Stimulated activated CD4-positive, alpha-beta T cell treated with anti-CD3 and anti-CD28 coated beads, TNF-alpha, amount 100 ng/mL, for 4 hours (primary cell): ENCODE results near the gene SMPX.

Experiments used
- DNase-seq, 3 experiments: peaks; one replicate each; pipeline ENCODE4 v3.0.0-alpha.2; 2020; ENCODE audit warnings: low read depth in 3 of 3

SMPX gene

GRCh38 chrX:21711848-21712197 is 46.1 kb downstream of the SMPX start:
- DNase-seq, result no peak

GRCh38 chrX:21711129-21711847 is 46.6 kb downstream of the SMPX start:
- DNase-seq, result no peak

DNA sequence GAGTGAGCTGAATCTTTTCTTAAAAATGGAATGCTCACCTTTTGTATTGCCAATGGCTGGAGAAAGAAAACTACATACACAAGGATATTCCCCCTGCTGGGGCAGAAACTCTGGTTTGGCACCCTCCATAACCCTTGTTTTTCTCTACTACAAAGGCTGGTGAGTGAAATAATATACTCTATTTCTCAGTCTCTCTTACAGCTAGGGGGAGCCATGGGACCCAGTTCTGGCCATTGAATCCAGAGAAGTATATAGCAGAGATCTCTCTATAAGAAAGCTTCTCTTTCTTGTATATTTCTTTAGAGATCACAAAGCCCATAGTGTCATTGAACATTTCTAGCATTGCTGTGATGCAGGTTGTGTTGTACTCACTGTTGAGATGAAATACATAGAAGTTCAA is 49.8 kb downstream of the SMPX start:
- no peak for DNase-seq

DNA sequence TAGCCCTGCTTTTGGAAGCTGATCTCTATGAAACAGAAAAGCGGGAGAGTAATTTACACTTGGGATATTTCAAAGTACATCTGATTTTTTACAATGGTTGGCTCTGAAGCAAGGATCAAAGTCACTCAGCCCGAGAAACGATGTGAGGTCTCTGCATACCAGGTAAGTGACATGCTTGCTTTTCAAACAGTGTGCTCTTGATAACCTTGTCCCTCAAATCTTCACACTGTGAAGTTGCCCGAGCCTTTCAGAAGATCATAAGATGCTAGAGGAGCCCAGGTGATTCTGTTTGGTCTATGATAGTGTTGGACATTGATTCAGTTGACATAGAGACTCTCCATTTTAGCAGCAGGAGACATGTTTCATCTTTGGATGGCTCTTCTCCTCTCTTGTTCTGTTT is 52.7 kb downstream of the SMPX start:
- DNase-seq, result no peak

DNA sequence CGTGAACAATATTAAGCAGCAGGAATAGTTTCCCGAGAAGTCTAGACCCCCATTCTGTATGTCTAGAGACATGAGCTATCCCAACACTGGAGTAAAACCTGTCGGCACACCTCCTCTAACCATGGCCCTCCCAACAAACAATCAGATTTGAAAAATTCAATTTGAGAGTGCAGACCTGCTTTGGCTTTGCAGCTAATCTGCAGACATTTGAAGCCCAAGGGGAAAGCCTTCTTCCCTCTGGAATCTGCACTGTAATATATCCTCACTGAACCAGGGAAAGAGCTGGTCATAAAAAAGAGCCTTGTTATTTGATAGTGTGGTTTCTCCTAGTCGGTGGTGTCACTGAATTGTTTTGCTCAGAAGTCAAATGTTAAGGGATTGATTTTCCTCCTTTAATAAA is 55.2 kb downstream of the SMPX start:
- DNase-seq, result no peak

DNA sequence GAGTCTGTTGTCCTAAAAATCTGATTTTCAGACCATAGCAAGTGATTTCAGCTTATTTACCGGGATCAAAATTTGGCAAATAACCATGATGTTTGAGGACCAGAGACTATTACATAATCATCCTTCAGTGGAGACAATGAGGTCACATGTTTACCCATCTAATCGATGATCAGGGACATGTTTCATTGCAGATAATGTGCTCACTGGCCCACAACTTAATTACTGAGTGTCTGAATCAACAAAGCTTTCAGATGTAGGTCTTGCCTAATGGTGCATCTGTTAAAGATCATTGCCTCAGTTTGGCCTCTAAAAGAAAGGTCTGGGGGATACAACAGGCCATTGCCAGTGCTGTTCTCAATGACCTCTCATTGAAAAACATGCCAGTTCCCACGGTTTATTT is 56.9 kb downstream of the SMPX start:
- DNase-seq, result no peak

- no peak for DNase-seq
Measured at GRCh38 chrX:21700275-21700674, 57.6 kb downstream of the SMPX start.

DNA sequence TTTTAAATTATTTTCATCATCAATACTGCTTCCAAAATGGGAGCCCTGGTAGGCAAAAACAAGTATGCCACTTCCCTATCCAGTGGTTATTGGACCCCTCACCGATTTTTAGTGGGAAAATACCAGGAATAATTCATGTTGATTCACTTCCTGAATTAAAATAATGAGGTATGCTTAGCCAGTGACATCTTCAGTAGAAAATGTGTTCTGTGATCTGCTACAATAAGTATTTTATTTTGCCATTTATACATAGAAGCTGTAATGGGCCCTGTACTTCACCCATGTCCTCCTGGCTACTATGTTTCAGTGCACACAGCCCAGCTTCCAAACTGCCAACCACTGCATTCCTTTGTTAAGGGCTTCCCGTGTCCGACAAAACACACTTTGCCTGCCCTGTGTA is 58.8 kb downstream of the SMPX start:
- no peak for DNase-seq

GRCh38 chrX:21698272-21698671 is 59.6 kb downstream of the SMPX start:
- no peak for DNase-seq

GRCh38 chrX:21691512-21692018 is 66.4 kb downstream of the SMPX start:
- DNase-seq, result no peak

DNA sequence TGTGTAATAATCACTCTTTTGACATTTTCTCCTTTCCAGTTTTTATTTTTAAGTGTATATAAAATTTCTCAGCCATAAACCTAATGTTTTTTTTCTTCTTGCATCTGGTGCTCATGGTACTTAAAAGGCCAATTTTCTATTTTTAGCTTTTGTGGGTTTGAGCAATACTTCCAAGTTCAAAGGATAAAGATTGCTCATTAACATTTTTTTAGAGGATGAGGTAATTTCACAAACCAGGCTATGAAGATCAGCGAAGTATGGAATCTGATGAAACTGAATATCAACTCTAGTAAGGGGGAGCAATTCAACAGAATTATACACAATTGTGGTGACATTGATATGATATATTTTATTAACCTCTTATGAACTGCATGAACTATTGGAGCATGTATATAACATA is 74.0 kb downstream of the SMPX start:
- no peak for DNase-seq

DNA sequence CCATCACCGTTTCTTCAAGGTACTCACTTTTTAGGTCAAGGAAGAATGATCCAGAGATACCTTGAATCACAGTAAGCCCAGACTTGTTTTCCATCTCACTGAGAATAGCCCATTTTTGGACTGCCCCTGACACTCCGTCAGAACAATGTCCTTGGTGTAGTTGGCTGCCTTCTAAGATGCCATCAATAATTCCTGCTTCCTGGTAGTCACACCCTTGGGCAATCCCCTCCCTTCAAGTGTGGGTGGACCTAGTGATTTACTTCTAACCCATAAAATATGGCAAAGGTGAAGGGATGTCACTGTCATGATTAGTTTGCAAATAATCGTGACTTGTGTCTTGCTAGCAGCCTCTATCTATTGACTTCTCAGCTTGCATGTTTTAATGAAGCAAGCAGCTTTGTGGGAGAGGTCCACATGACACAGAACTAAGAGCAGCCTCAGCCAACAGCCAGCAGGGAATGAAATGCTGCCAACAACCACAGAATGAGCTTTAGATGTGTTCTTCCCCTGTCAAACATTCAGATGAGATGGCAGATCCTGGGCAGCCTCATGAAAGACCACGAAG is 79.8 kb downstream of the SMPX start:
- DNase-seq, result no peak

DNA sequence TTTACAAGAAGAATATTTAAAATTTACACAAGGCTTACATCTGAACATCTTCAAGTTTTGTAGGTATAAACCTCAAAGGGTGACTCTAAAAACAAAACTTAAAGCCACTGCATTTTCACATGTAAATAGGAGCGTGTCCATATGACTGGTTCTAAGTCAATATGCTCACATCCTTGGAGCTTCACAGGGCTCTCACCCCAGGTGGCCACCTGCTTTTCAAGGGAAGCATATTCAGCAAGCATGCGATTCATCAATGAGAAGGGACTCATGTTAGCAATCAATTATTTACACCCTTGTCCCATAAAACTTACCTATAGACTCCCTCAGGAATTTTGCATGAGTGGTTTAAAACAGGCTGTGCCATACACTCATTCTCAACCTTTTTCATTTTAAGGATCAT is 82.0 kb downstream of the SMPX start:
- DNase-seq, result no peak

DNA sequence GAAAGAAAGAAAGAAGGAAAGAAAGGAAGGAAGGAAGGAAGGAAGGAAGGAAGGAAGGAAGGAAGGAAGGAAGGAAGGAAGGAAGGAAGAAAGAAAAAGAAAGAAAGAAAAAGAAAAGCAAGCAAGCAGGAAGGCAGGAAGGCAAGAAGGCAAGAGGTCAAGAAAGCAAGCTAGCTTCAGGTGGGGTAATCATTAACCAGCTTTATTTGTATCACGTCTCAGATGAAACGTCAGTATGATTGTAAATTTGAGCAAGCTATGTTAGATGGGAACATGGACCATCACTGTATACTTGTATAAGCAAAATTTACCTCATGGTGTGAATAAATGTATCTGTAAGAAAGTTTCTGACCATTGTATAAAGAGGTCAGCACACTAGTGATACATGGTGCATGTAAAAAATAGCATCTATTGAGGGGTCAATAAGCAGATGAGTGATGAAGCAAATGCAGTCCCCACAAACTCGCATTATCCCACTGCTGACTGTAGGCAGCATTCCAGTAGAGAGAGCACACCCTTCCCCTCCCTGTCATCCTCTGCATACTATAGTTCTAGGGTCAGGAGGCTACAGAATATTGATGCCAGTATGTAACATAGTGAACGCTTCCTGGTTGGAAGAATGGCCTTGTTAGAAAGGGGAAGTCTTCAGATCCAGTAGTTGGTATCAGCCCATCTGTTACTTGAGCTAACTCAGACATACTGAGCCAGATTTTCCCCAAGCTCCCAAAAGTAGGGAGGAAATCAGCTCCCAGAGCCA is 83.3 kb downstream of the SMPX start:
- no peak for DNase-seq

- DNase-seq, result no peak
Measured at GRCh38 chrX:21666679-21667078, 91.2 kb downstream of the SMPX start.

GRCh38 chrX:21666252-21666651 is 91.7 kb downstream of the SMPX start:
- DNase-seq, result no peak

DNA sequence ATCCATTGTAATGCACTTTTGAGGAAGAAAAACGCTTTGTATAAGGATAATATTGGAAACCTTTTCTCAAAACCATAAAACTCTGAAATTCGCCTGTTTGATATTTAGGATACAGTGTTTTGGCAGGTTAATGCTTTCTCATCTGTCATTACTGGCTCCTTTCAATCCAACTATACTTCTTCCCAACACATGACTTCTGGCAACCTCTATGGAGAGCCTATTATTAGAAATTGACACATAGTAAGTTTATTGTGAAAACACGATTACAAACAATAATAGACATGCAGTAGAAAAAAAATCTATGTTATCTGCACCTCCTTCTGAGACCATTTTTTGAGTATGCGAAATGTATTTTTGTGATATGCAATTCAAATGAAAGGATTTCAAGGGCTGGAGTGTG is 95.2 kb downstream of the SMPX start:
- no peak for DNase-seq

DNA sequence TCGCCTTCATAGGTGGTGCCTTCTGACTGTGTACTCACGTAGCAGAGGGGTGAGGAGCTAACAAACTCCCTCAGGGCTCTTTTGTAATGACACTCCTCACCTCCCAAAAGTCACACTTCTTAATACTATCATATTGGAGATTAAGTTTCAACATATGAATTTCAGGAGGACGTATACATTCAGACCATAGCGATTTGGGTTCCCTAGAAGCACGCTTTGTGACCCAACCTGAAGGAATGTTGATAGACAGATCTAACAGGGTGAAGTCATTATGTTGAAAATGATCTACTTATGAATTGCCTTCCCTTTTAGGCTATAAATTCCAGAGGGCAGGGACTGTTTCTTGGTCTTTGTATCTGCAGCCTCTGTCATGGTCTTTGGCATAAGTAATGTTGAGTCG is 96.6 kb downstream of the SMPX start:
- no peak for DNase-seq

- no peak for DNase-seq
Measured at GRCh38 chrX:21660156-21660555, 97.8 kb downstream of the SMPX start.

GRCh38 chrX:21659320-21659719 is 98.6 kb downstream of the SMPX start:
- DNase-seq, result no peak

DNA sequence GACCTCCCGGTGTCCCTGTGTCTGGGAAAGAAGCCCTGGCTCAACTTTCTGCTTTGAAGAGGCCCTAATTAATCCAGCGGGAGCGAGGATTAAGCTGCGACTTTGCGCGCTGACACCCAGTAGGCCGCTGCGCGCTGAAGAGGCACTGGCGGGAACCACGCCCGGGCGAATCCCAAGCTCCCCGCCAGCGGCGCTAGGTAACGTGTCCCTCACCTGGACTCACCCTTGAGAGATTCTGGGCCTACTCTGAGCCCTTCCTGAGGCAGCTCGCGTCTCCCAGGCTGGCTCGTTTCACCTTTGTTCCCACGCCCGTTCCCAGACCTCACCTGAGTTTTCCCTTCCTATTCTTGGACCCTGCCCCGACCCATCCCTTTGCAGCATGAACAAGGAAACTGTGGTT is 99.2 kb downstream of the SMPX start:
- DNase-seq, result no peak

DNA sequence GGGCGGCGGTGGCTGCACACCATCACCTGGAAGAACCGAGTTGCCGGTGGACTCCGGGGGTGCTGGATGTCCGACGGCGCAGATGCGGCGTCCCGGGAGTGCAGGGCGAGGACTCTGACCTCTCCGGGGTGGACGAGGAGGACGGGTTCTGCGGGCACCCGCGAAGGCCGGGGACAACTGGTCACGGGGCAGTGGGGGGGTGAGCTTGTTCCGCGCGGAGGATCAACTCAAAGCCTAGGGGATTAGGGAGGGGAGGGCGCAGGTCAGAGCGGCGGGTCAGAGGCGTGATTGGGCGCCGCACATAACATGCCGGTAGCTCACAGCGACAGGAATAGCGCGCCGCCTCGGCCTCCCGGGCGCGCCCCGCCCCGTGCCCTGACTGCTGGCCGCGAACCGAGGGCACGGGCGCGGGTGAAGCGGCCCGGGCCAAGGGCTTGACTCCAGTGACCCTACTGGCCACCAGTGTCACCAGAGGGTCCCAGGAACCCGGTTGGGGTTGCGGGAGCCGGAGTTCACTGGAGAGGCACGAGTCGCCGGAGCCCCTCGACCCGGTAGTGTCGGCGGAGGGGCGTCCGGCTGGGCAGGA is 99.7 kb downstream of the SMPX start, which contains the start of gene KLHL34:
Gene KLHL34 (minus strand): TSS at position 179 of the 586 bp plus-strand sequence. CDS start 542 bp downstream, outside the sequence.
- no peak for DNase-seq
